NCI-H146 treated with DMSO at 0.1 percent for 48 hours (cell line): ENCODE measurements around the gene SEZ6.

Experiments
- DNase-seq: peaks from one replicate; lab custom pipeline; 2025; ENCODE audit not compliant: unreplicated experiment; lab: John Stamatoyannopoulos, UW

The SEZ6 gene

DNA sequence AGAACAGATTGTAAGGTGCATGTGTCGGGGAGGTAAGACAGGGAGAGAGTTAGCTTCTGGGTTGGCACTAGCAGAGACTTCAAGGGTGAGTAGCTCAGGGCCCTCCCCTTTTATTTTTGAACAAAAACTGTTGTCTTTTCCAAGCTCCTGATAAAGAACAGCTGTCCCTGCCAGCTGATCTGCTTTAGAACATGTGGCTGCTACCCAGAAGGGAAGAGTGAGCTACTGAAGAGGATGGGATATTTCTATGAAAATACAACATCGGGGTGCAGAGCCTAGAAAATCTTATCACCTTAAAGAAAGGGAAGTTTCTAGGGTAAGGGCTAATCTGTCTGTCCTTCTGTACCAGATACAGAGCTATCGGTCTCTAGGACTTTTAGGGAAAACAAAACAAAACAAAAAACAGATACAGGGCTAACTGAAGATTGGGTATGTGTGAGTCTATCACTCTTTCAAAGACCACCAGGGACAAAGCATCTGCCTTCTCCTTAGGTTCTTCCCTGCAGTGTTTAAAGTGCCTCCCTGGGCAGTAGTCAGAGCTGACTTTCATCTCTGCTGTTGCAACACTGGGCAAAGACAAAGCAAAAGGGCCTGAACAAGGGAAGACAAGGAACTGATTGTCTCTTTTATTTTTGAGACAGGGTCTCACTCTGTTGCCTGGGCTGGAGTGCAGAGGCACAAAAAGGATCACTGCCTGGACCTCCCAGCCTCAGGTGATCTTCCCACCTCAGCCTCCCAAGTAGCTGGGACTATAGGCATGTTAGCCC, 97.9 kb downstream of the SEZ6 start:
- no peak for DNase-seq

DNA sequence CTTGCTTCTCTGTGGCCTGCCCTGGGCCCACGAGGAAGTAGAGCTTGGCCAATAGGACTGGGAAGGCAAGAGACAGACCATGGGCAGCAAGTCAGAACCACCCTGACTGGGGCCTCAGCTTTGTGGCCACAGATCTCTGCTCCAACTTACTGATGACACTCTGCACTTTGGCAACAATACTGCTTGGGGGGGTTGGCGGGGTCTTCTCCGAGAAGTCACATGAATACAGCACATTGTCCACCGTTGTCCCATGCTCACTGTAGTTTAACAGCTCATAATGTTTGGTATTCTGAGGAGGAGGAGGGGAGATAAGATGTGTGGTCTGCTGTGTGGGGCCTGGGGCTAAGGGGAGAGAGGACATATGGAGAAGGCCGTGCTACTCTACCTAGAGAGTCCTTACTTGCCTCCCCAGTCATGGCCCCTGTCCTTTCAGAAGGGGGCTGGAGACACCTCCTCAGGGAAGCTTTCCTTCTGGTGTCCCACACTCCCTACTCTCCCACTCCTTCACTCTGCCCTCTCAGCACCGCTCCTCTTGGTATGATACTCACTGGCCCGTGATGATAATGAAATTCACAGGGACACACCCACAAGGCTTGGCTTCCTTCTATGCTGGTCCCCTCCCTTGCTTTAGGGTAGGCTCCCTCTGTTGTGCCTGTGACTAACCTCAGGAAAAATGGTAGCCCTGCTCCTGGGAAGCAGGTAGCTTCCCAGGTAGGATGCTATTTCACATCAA, 99.0 kb downstream of the SEZ6 start:
- no peak for DNase-seq

GRCh38 chr17:28906276-28906675, 99.6 kb downstream of the SEZ6 start:
- no peak for DNase-seq
